HK-2 (cell line): ENCODE results near the gene ZIC4.

ENCODE experiments used
- DNase-seq: peaks from one replicate; pipeline ENCODE4 v3.0.0-alpha.2; 2018; ENCODE audit not compliant: unreplicated experiment

The ZIC4 gene

GRCh38 chr3:147417551-147418295, 11.4 kb upstream of the ZIC4 start:
- no peak for DNase-seq

GRCh38 chr3:147416931-147417330, 10.6 kb upstream of the ZIC4 start:
- DNase-seq = no peak

GRCh38 chr3:147415874-147416273, 9.5 kb upstream of the ZIC4 start:
- no peak for DNase-seq

GRCh38 chr3:147415286-147415685, 8.9 kb upstream of the ZIC4 start:
- DNase-seq = no peak

- DNase-seq = no peak
Measured at GRCh38 chr3:147414390-147415138, 8.2 kb upstream of the ZIC4 start.

- DNase-seq = no peak
Measured at GRCh38 chr3:147413686-147414389, 7.5 kb upstream of the ZIC4 start.

GRCh38 chr3:147412917-147413685, 6.8 kb upstream of the ZIC4 start:
- no peak for DNase-seq

GRCh38 chr3:147412261-147412916, 6.0 kb upstream of the ZIC4 start:
- DNase-seq = no peak

GRCh38 chr3:147411815-147412241, 5.5 kb upstream of the ZIC4 start:
- no peak for DNase-seq

- no peak for DNase-seq
Measured at GRCh38 chr3:147411238-147411814, 5.0 kb upstream of the ZIC4 start.

GRCh38 chr3:147410526-147411237, 4.3 kb upstream of the ZIC4 start:
- DNase-seq = no peak

- DNase-seq = no peak
Measured at GRCh38 chr3:147410116-147410525, 3.8 kb upstream of the ZIC4 start.

GRCh38 chr3:147409143-147410115, 3.1 kb upstream of the ZIC4 start, which contains the start of gene ZIC1:
TSS of gene ZIC1 (plus strand) at chr3:147409365. CDS start at chr3:147410113, 748 bp downstream.
- DNase-seq = no peak

GRCh38 chr3:147408188-147409100, 2.1 kb upstream of the ZIC4 start:
- DNase-seq = no peak

GRCh38 chr3:147407498-147408187, 1.3 kb upstream of the ZIC4 start:
- DNase-seq = no peak

- DNase-seq = no peak
Measured at GRCh38 chr3:147407114-147407497, 763 bp upstream of the ZIC4 start.
